Neural crest cell (in vitro differentiated cells): ENCODE measurements around the gene IGF1R. TPM values are rescaled to one million over a fixed set of nuclear protein-coding genes. Genes with fewer than 3 reads are reported as not detected.
"Not testable (repeated sequence)": the region's sequence is repeated elsewhere in the genome, so short reads cannot be mapped to it uniquely, and the experiment has no call there.

Source experiments
- DNase-seq: peaks from one replicate; pipeline ENCODE4 v3.0.0; 2021; ENCODE audit warnings: low read depth, mixed read lengths, low spot score
- H3K27ac Mint-ChIP-seq: one replicate; pipeline ENCODE4 v1.8.0; 2021; ENCODE audit warnings: mild to moderate bottlenecking, mixed read lengths; ENCODE audit not compliant: unreplicated experiment
- H3K27me3 Mint-ChIP-seq: 2 replicates; pipeline ENCODE4 v1.8.0; 2021; ENCODE audit warnings: low read depth, mild to moderate bottlenecking, mixed read lengths
- H3K36me3 Mint-ChIP-seq: 2 replicates; pipeline ENCODE4 v1.8.0; 2021; ENCODE audit warnings: low read depth, mild to moderate bottlenecking, mixed read lengths
- H3K4me1 Mint-ChIP-seq: 2 replicates; pipeline ENCODE4 v1.8.0; 2021; ENCODE audit warnings: mixed read lengths
- H3K4me3 Mint-ChIP-seq: one replicate; pipeline ENCODE4 v1.8.0; 2021; ENCODE audit warnings: mild to moderate bottlenecking, mixed read lengths
- H3K9me3 Mint-ChIP-seq: 2 replicates; pipeline ENCODE4 v1.8.0; 2021; ENCODE audit warnings: mixed read lengths
- total RNA-seq: library from RNA; stranded (reverse); gene quantifications from 2 replicates; pipeline ENCODE4 v1.2.1, GENCODE V29; 2021
- TF ChIP-seq, protein P1 (sequence below): fragments of 200-600 bp; sonication (generic); conservative IDR thresholded peaks from 2 replicates; pipeline ENCODE4 v1.5.0; 2021; ENCODE audit warnings: antibody characterized with exemption, mild to moderate bottlenecking

The IGF1R gene
- total RNA-seq, 1 donor from 2014 or later, result 67.6 TPM

DNA sequence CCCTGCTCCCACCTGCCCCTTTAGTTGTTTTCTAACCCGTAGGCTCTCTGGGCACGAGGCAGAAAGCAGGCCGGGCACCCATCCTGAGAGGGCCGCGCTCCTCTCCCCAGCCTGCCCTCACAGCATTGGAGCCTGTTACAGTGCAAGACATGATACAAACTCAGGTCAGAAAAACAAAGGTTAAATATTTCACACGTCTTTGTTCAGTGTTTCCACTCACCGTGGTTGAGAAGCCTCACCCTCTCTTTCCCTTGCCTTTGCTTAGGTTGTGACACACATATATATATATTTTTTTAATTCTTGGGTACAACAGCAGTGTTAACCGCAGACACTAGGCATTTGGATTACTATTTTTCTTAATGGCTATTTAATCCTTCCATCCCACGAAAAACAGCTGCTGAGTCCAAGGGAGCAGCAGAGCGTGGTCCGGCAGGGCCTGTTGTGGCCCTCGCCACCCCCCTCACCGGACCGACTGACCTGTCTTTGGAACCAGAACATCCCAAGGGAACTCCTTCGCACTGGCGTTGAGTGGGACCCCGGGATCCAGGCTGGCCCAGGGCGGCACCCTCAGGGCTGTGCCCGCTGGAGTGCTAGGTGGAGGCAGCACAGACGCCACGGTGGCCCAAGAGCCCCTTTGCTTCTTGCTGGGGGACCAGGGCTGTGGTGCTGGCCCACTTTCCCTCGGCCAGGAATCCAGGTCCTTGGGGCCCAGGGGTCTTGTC lies 310.7 kb downstream of the IGF1R start:
- Mint-ChIP-seq H3K9me3 (peaks cover 7% of the 10 kb centered on the region), H3K4me1 (no peaks in the 10 kb centered on the region), H3K27ac (peak overlapping the region; percentile 84), H3K27me3 (no peaks in the 10 kb centered on the region), H3K4me3 (no peak overlapping the region), H3K36me3 (peaks cover 36% of the 10 kb centered on the region)
- no peak for DNase-seq
- TF ChIP-seq, protein P1, sequence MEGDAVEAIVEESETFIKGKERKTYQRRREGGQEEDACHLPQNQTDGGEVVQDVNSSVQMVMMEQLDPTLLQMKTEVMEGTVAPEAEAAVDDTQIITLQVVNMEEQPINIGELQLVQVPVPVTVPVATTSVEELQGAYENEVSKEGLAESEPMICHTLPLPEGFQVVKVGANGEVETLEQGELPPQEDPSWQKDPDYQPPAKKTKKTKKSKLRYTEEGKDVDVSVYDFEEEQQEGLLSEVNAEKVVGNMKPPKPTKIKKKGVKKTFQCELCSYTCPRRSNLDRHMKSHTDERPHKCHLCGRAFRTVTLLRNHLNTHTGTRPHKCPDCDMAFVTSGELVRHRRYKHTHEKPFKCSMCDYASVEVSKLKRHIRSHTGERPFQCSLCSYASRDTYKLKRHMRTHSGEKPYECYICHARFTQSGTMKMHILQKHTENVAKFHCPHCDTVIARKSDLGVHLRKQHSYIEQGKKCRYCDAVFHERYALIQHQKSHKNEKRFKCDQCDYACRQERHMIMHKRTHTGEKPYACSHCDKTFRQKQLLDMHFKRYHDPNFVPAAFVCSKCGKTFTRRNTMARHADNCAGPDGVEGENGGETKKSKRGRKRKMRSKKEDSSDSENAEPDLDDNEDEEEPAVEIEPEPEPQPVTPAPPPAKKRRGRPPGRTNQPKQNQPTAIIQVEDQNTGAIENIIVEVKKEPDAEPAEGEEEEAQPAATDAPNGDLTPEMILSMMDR, result no peak

DNA sequence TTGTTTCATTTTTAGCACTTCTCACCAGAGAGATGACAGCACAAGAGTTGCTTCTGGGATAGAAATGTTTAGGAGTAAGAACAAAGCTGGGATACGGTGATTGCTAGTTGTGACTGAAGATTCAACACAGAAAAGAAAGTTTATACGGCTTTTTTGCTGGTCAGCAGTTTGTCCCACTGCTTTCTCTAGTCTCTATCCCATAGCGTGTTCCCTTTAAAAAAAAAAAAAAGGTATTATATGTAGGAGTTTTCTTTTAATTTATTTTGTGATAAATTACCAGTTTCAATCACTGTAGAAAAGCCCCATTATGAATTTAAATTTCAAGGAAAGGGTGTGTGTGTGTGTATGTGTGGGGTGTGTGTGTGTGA lies 311.3 kb downstream of the IGF1R start:
- Mint-ChIP-seq H3K27ac (no peak overlapping the region), H3K27me3 (no peaks in the 10 kb centered on the region), H3K36me3 (peaks cover 38% of the 10 kb centered on the region)

DNA sequence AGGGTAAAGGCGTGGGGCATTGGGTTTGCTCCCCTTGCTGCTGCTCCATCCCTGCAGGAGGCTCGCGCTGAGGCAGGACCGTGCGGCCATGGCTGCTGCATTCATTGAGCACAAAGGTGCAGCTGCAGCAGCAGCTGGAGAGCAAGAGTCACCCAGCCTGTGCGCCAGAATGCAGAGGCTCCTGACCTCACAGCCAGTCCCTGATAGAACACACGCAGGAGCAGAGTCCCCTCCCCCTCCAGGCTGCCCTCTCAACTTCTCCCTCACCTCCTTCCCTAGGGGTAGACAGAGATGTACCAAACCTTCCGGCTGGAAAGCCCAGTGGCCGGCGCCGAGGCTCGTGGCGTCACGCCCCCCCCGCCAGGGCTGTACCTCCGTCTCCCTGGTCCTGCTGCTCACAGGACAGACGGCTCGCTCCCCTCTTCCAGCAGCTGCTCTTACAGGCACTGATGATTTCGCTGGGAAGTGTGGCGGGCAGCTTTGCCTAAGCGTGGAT lies 312.3 kb downstream of the IGF1R start:
- H3K36me3 Mint-ChIP-seq, result peaks cover 38% of the 10 kb centered on the region

More for the DNA sequence above, 311.3 kb downstream of the IGF1R start:
- Mint-ChIP-seq H3K4me1 (no peaks in the 10 kb centered on the region), H3K9me3 (peaks cover 7% of the 10 kb centered on the region), H3K4me3 (no peak overlapping the region)
- DNase-seq, result no peak
- TF ChIP-seq, protein P1, result no peak

DNA sequence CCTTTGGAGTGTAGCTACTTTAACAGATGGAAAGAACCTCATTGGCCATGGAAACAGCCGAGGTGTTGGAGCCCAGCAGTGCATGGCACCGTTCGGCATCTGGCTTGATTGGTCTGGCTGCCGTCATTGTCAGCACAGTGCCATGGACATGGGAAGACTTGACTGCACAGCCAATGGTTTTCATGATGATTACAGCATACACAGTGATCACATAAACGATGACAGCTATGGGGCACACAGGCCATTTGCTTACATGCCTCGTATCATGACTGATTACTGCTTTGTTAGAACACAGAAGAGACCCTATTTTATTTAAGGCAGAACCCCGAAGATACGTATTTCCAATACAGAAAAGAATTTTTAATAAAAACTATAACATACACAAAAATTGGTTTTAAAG lies 315.1 kb downstream of the IGF1R start:
- peaks cover 7% of the 10 kb centered on the region for H3K9me3 Mint-ChIP-seq
- no peak overlapping the region for H3K27ac Mint-ChIP-seq
- H3K4me3 Mint-ChIP-seq, result no peak overlapping the region
- H3K36me3 Mint-ChIP-seq, result peaks cover 36% of the 10 kb centered on the region
- no peak for DNase-seq
- H3K27me3 Mint-ChIP-seq, result no peaks in the 10 kb centered on the region
- no peaks in the 10 kb centered on the region for H3K4me1 Mint-ChIP-seq
- TF ChIP-seq, protein P1, result no peak

More for the DNA sequence above, 312.3 kb downstream of the IGF1R start:
- Mint-ChIP-seq H3K27me3 (no peaks in the 10 kb centered on the region), H3K4me3 (no peak overlapping the region), H3K4me1 (no peaks in the 10 kb centered on the region), H3K9me3 (peaks cover 7% of the 10 kb centered on the region), H3K27ac (no peak overlapping the region)
- no peak for DNase-seq
- TF ChIP-seq, protein P1, result no peak

DNA sequence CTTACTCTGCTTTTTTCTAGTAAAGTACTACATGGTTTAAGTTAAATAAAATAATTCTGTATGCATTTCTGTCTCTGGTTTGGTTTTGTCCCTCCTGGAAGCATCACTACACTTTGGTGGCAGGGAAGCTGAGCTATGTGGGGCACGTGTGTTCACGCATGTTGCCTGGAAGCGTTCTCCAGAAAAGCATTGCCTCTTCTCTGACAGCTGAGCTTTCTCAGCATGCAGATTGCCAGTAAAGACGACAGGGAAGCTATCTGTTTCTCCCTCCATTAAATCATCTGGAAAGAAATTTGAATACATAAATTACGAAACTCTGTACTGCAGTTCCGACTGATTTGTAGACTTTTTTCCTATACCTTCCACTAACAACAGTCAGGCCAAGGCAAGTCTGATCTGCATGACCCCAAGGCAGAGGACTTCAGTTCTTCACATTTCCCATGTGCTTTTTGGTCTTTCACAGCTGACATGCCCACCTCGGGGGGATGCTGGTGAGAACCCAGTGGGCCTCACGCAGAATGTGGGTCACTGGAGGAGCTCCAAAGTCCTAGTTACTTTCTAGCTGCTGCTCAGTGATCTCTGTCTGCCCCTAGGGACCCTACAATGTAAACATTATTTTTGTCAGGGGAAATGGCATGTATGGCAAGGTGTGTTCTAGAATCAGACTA lies 316.3 kb downstream of the IGF1R start:
- DNase-seq, result no peak
- H3K27ac Mint-ChIP-seq, result no peak overlapping the region
- H3K27me3 Mint-ChIP-seq, result no peaks in the 10 kb centered on the region
- H3K9me3 Mint-ChIP-seq, result peaks cover 7% of the 10 kb centered on the region
- H3K4me3 Mint-ChIP-seq, result no peak overlapping the region
- TF ChIP-seq, protein P1, result no peak
- peaks cover 31% of the 10 kb centered on the region for H3K36me3 Mint-ChIP-seq
- no peaks in the 10 kb centered on the region for H3K4me1 Mint-ChIP-seq

DNA sequence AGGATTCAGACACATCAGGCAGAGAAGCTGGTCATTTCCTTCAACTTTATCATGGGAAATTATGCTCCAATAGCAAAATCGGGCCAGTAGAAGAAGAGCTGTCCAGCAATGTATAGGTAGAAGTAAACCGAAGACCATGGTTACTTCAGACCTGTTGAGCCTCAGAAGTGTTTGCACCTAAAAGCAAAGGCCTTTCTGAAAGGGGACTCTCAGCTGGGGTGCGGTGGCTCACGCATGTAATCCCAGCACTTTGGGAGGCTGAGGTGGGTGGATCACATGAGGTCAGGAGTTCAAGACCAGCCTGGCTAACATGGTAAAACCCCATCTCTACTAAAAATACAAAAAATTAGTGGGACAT lies 316.8 kb downstream of the IGF1R start:
- H3K27me3 Mint-ChIP-seq, H3K4me3 Mint-ChIP-seq, DNase-seq, H3K27ac Mint-ChIP-seq, H3K4me1 Mint-ChIP-seq, H3K9me3 Mint-ChIP-seq: not testable (repeated sequence)
- H3K36me3 Mint-ChIP-seq, result peaks cover 31% of the 10 kb centered on the region
